ENCODE results near the gene SEMA3A.
"Not testable (repeated sequence)": the region's sequence is repeated elsewhere in the genome, so short reads cannot be mapped to it uniquely, and the experiment has no call there.

SEMA3A gene

DNA sequence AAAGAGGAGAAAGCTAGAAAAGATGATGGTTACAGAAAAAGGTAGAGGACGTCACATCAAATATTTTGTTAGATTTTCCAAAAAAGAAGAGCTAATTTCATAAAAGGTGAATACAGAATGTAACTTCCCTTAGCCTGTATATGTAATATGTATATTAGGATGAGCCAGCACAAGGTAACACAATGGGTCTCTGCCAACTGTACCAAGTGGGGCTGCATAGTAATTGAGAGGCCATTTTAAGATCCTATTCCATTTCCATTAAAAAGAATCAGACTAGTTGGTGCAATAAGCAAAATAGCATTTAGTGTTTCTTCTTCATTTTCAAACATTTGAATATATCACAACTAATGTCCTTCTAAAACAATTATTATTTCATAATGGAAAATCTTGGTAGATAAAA, 134.6 kb downstream of the SEMA3A start:
- DNase-seq (ENCODE audit: low spot score), result no peak

DNA sequence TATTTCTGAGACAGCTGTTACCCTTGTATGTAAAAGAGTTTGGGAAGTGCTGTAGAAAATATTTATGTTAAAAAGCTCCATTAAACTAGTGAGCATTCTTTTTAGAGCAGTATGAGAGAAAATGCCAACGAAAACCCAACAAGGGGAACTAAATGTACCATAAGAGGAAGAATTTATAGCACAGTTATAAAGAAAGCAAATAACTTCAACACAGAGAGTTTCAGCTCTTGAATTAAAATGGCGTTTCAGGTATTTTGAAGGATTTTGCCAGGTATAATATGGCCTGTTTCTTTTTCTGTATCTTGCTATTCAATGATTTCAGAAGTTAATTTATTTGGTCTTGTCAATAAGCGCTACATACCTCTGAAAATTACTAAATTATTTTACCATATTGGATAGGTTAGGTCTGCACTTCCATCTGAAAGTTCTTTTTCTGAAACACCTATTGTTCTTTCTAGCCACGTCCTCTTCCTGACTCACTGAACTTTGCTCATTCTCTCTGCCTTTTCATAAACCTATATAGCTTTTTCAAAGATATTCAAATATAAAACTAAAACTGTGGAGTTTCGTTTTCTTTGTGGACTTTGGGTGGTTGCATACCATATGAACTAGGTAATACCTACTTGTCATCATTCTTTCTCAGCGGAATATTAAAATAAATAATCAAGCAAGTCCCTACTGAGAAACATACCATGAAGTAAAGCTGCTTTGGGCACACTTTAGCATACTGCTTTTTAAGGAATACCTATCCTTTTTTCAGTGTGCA, 136.1 kb downstream of the SEMA3A start:
- no peak for DNase-seq (ENCODE audit: low spot score)

DNA sequence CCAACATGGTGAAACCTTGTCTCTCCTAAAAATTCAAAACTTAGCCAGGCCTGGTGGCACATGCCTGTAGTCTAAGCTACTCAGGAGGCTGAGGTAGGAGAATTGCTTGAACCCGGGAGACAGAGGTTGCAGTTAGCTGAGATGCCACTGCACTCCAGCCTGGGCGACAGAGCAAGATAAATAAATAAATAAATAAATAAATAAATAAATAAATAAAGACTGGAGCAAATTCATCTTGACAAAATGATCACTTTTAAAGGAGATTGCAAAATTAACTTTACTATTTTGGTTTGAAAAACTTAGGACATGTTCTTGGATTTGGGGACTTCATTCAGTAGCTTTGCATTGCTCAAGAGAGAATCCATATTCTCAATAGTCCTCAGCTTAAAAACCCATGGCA, 137.0 kb downstream of the SEMA3A start:
- DNase-seq (ENCODE audit: low spot score), result no peak

DNA sequence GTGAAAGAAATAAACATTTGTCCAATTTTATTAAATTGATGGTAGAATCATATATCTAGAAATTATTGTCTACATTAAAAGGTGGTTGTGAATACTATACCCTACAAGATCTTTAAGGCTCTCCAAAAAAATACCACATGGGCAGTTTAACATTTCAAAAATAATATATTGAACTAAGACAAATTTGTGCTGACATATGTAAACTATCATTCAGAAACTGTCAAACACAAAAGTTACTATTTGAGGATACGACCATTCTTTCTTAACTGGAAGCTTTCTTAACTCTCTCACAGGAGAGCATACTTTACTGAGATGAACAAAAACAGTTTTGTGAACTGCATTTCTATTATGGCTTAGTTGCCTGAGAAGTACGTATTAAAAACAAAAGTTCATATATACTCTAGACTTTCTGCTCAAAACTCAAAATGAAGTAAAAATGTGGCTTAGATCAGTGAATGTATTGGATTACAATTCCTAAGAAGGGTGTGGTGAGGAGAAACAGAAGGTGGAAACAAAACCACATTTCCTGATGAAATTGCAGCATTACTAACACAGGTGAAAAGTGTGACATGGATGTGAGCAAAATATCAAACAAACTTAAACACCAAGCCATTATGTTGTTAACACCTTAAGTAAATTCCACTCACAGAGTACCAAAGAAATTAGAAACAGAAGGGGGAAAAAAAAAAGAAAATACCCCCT, 138.5 kb downstream of the SEMA3A start:
- no peak for DNase-seq (ENCODE audit: low spot score)

DNA sequence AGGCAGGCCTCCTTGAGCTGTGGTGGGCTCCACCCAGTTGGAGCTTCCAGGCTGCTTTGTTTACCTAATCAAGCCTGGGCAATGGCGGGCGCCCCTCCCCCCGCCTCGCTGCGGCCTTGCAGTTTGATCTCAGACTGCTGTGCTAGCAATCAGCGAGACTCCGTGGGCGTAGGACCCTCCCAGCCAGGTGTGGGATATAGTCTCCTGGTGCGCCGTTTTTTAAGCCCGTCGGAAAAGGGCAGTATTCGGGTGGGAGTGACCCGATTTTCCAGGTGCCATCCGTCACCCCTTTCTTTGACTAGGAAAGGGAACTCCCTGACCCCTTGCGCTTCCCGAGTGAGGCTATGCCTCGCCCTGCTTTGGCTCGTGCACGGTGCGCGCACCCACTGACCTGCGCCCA, 139.4 kb downstream of the SEMA3A start:
- not testable (repeated sequence) for DNase-seq (ENCODE audit: low spot score)

- DNase-seq (ENCODE audit: low spot score), result no peak
These were observed 145.3 kb downstream of the SEMA3A start for GRCh38 chr7:84049071-84049836.

DNA sequence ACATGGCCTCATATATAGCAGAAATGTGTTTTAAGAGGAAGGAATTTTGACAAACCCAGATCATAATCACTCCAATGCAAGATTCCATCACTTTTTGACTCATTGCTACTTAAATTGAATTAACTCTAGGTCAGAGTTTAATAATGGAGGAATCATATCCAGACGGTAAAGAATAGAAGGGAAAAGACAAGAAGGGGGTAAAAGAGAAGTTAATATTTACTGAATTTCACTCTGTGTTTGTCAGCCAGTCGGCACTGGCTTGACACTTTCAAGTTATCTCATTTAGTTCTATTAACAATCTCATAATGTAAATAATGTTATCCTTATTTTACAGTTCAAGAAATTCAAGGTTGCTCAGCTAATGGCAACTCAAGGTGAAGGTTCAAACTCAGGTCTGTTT, 147.5 kb downstream of the SEMA3A start:
- DNase-seq (ENCODE audit: low spot score), result no peak

DNA sequence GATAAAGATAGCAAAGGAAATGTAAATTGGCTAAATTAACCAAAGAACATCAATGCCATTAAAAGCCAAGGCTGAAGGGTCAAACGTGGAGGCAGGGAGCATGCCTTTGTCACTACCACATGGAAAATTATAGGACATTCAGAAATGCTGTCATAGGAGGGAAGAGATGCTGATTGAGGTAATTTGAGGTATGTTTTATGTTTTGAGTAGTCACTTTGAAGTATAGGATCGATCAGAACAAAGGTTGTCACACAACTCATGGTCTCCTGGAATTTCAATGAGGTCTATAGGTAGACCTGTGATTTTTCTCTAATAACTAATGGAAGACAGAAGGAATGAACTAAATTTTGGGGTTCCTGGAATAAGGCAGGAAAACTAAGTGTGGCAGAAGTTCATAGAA, 149.8 kb downstream of the SEMA3A start:
- no peak for DNase-seq (ENCODE audit: low spot score)

- no peak for DNase-seq (ENCODE audit: low spot score)
These were observed 150.9 kb downstream of the SEMA3A start for GRCh38 chr7:84043661-84044191.

DNA sequence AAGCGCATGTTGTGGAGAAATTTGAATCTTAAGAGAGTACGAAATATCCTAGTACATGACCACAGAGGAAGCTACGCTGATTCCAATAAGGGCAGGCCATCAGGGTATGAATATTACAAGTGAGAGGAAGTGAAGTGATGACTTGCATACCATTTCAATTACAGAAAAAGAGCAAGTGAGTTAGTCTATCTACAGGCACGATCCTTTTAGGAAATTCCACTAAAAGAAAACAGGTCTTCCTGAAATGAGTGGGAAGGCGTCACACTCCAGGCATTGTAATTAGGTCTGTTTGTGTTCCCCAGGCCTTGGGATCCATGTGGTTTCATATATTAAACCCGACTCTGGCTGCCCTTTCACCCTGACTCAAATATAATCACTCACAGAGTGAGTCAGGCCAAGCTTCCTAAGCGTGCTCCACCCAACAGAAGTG, 152.5 kb downstream of the SEMA3A start:
- DNase-seq (ENCODE audit: low spot score), result no peak

DNA sequence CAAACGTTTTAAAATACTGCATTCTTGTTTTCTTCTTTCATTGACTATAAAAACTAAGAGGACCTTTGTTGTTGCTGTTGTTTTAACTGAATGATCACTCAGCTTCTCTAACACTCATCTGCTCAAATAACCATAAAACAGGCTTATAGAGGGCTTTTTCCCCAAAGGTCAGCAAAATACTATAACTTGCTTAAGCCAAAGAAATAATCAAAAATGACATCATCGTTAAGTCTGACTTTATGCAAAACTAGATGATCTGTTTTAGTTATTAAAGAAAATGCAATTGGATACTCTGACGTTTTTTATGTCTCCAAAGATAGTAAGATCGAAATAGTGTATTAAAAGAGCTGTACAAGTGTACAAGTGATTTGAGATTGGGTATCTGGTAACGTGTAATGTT, 152.9 kb downstream of the SEMA3A start:
- no peak for DNase-seq (ENCODE audit: low spot score)

- no peak for DNase-seq (ENCODE audit: low spot score)
These were observed 154.2 kb downstream of the SEMA3A start for GRCh38 chr7:84040355-84040754.

GRCh38 chr7:84039432-84039831, 155.2 kb downstream of the SEMA3A start:
- no peak for DNase-seq (ENCODE audit: low spot score)

- no peak for DNase-seq (ENCODE audit: low spot score)
These were observed 166.9 kb downstream of the SEMA3A start for GRCh38 chr7:84027678-84028077.

- no peak for DNase-seq (ENCODE audit: low spot score)
These were observed 169.2 kb downstream of the SEMA3A start for GRCh38 chr7:84025332-84025927.

- no peak for DNase-seq (ENCODE audit: low spot score)
These were observed 171.8 kb downstream of the SEMA3A start for GRCh38 chr7:84022684-84023308.

GRCh38 chr7:84022009-84022408, 172.6 kb downstream of the SEMA3A start:
- no peak for DNase-seq (ENCODE audit: low spot score)

DNA sequence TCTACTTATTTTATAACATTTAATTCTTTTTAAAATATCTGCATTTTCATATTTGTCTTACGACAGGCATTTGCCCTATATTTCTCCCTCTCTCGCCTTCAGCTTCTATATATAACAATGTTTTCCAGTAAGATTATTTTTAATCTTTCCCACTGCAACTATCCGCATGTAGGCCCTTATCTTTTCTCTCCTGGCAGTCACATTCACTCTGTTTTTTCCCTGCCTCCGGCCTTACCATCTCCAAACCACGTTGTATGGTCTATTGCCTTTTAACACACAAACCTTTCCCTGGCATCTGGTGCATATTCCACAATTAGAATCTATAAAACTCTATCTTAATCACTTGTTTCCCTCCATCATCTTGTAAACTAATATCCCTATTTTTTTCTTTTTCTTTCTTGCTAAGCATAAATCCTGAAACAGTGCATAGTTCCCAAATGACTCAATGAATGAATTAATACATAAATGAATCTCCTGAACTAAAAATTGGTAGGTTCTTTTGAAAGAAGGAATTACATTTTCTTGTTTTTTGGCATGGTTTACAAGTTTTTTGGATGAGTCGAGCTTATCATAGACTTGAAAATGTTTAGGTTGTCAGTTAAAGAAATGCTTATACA, 173.2 kb downstream of the SEMA3A start:
- DNase-seq (ENCODE audit: low spot score), result no peak

DNA sequence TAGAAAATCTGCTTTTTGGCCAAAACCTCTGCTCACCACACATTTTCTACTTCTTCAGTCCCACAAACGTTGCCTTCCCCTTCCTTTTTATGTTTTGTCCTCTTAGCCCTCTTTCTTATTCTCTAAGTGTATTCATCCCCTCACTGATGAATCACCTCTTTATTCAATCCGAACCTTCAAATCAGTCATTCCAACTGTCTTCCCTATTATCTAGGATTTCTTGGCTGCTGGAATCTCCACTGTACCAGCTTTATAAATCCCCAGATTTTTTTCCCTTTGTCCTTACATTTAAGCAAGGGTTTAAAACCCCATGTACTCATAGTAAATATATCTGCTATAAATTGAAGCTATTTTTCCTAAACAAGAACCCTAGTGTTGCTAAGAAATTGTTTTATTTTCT, 176.9 kb downstream of the SEMA3A start:
- DNase-seq (ENCODE audit: low spot score), result no peak

DNA sequence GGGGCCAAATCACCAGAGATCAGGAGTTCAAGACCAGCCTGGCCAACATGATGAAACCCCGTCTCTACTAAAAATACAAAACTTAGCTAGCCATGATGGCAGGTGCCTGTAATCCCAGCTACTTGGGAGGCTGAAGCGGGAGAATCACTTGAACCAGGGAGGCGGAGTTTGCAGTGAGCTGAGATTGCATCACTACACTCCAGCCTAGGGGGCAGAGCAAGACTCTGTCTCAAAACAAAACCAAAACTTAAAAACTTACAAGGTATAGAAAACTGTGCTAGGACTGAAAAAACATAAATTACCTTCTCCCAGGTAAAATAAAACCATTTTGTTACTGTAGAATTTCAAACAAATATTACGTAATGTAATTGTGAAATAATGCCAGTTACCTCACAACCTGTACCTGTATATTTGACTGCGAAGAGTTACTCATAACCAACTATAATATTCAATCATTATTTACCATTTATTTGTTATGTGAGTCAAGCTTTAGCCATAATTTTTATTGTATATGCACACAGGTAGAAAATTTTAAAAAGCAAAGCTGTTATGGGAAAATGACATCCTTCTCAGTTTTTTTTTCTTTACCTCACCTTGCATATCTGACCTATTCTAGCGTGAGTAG, 180.9 kb downstream of the SEMA3A start:
- no peak for DNase-seq (ENCODE audit: low spot score)

DNA sequence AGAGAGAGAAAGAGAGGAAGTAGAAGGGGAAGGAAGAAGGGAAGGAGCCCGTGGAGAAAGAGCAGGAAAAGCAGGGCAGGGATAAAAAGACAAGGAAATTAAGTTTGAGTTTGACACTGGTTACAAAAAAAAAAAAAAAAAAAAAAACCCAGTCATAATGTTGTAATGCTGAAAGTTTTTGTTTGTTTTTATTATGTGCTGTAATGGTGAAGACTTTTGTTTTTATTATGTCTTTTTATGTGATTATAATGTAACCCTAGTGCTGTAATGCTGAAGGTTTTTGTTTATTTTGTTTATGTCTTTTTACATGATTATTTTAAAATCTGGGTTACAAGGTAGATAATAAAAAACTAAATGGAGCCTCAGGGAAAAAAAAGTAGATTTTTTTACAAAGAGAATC, 184.8 kb downstream of the SEMA3A start:
- DNase-seq (ENCODE audit: low spot score), result no peak

All from CD4-positive, alpha-beta T cell treated with Interleukin-15 for 4 hours (primary cell).